ENCODE measurements around the gene FGGY. TPM values are rescaled to one million over a fixed set of nuclear protein-coding genes. Genes with fewer than 3 reads are reported as not detected.
"Not testable (repeated sequence)": the region's sequence is repeated elsewhere in the genome, so short reads cannot be mapped to it uniquely, and the experiment has no call there.

The FGGY gene
- total RNA-seq, 4 donors from 2014 or later = 24.9 to 35.9 (median 30.5) TPM

DNA sequence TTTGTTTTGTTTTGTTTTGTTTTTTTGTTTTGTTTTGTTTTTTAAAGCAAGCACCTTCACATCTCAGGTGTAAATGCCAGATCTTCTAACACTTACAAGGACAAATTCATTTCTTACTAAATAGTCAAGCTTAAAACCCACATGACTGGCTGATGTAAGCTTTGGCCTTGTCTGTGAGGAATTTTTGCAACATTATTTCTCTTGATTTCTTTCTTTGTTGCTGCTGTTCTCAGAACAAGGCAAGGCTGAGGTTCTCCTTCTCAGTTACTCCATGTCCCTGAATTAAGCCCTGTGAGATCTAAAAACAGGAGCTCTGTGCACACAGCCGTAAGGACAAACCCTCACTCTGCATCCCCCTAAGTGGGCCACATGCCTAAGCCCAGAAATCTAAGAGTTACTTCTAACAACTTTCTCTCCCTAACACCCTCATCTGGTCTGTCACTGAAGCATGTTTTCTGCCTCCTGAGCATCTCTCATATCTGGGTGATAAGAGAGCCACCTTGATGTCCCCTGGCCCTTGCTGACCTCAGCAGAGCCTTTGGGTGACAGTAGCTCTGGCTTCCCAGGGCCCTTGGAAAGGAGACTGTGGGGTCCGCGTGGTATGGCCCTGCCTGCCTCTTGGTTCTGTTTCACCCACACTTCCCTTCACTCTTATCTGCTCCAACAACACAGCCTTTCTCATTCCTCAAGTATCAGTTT, 436.7 kb downstream of the FGGY start:
- intact Hi-C loops (cut with DNase I; ENCODE audit: low total_unique reads) = no loop called here
- Histone ChIP-seq H3K27me3 (no peaks in the 10 kb centered on the region), H3K4me1 (peaks cover 25% of the 10 kb centered on the region in 2 donors), H3K36me3 (no peaks in the 10 kb centered on the region), H3K27ac (peak overlapping the region in 2 of 4 donors; percentile 20 to 32), H3K9me3 (no peaks in the 10 kb centered on the region), H3K4me3 (no peak overlapping the region)
- DNase-seq (no peak), ATAC-seq (no peak)
- TF ChIP-seq POLR2A (IDR thresholded peaks at IDR 0.05) = no peak
- TF ChIP-seq, protein P1, sequence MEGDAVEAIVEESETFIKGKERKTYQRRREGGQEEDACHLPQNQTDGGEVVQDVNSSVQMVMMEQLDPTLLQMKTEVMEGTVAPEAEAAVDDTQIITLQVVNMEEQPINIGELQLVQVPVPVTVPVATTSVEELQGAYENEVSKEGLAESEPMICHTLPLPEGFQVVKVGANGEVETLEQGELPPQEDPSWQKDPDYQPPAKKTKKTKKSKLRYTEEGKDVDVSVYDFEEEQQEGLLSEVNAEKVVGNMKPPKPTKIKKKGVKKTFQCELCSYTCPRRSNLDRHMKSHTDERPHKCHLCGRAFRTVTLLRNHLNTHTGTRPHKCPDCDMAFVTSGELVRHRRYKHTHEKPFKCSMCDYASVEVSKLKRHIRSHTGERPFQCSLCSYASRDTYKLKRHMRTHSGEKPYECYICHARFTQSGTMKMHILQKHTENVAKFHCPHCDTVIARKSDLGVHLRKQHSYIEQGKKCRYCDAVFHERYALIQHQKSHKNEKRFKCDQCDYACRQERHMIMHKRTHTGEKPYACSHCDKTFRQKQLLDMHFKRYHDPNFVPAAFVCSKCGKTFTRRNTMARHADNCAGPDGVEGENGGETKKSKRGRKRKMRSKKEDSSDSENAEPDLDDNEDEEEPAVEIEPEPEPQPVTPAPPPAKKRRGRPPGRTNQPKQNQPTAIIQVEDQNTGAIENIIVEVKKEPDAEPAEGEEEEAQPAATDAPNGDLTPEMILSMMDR (IDR thresholded peaks at IDR 0.05 in 4 of 5, conservative IDR thresholded peaks at IDR 0.05 in 1 of 5) = no peak
- in situ Hi-C loops (cut with MboI; ENCODE audit: low sequenced_read_pairs in 4 of 4) = no loop called here

DNA sequence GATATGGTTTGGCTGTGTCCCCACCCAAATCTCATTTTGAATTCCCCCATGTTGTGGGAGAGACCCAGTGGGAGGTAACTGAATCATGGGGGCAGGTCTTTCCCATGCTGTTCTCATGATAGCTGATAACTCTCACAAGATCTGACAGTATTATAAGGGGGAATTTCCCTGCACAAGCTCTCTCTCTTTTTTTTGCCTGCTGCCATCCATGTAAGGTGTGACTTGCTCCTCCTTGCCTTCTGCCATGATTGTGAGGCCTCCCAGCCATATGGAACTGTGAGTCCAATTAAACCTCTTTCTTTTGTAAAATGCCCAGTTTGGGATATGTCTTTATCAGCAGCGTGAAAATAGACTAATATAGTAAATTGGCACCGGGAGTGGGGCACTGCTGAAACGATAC, 439.0 kb downstream of the FGGY start:
- H3K4me3 ChIP-seq; H3K36me3 ChIP-seq; in situ Hi-C loops (cut with MboI; ENCODE audit: low sequenced_read_pairs in 4 of 4); H3K9me3 ChIP-seq; H3K27ac ChIP-seq; ATAC-seq; H3K27me3 ChIP-seq; intact Hi-C loops (cut with DNase I; ENCODE audit: low total_unique reads); DNase-seq: not testable (repeated sequence)
- H3K4me1 ChIP-seq = peaks cover 11% of the 10 kb centered on the region in 2 donors

DNA sequence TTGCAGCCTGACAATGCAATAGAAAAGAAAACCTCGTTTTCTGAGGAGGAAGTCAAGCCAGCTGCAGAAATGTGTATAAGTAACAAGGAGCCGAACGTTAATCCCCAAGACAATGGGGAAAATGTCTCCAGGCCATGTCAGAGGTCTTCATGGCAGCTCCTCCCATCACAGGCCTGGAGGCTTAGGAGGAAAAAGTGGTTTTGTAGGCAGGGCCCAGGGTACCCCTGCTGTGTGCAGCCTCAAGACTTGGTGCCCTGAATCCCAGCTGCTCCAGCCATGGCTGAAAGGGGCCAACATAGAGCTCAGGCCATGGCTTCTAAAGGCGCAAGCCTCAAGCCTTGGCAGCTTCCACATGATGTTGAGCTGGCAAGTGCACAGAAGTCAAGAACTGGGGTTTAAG, 439.9 kb downstream of the FGGY start:
- ATAC-seq (no peak), DNase-seq (no peak)
- Histone ChIP-seq H3K4me3 (no peak overlapping the region), H3K4me1 (peaks cover 2 to 3% of the 10 kb centered on the region in 2 donors), H3K9me3 (no peaks in the 10 kb centered on the region), H3K27ac (no peak overlapping the region), H3K27me3 (no peaks in the 10 kb centered on the region), H3K36me3 (no peaks in the 10 kb centered on the region)
- TF ChIP-seq, protein P1 (IDR thresholded peaks at IDR 0.05 in 4 of 5, conservative IDR thresholded peaks at IDR 0.05 in 1 of 5) = no peak
- no peak for TF ChIP-seq POLR2A (IDR thresholded peaks at IDR 0.05)
- intact Hi-C loops (cut with DNase I; ENCODE audit: low total_unique reads) (no loop called here), in situ Hi-C loops (cut with MboI; ENCODE audit: low sequenced_read_pairs in 4 of 4) (no loop called here)

DNA sequence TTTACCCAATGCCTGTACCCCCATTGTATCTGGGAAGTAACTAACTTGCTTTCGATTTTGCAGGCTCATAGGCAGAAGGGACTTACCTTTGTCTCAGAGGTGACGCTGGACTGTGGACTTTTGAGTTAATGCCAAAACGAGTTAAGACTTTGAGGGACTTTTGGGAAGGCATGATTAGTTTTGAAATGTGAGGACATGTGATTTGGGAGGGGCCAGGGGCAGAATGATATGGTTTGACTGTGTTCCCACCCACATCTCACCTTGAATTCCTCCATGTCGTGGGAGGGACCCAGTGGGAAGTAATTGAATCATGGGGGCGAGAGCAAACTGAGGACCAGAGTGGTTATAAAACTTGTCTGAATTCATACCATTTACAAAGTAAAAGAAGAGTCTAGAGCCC, 440.7 kb downstream of the FGGY start:
- intact Hi-C loops (cut with DNase I; ENCODE audit: low total_unique reads) (no loop called here), in situ Hi-C loops (cut with MboI; ENCODE audit: low sequenced_read_pairs in 4 of 4) (no loop called here)
- H3K27ac ChIP-seq = no peak overlapping the region
- ATAC-seq (no peak), DNase-seq (no peak)
- peaks cover 2 to 5% of the 10 kb centered on the region in 2 donors for H3K4me1 ChIP-seq
- no peaks in the 10 kb centered on the region for H3K9me3 ChIP-seq
- H3K36me3 ChIP-seq = no peaks in the 10 kb centered on the region
- TF ChIP-seq, protein P1 (IDR thresholded peaks at IDR 0.05 in 4 of 5, conservative IDR thresholded peaks at IDR 0.05 in 1 of 5) = no peak
- no peak for TF ChIP-seq POLR2A (IDR thresholded peaks at IDR 0.05)
- H3K4me3 ChIP-seq = no peak overlapping the region
- no peaks in the 10 kb centered on the region for H3K27me3 ChIP-seq

DNA sequence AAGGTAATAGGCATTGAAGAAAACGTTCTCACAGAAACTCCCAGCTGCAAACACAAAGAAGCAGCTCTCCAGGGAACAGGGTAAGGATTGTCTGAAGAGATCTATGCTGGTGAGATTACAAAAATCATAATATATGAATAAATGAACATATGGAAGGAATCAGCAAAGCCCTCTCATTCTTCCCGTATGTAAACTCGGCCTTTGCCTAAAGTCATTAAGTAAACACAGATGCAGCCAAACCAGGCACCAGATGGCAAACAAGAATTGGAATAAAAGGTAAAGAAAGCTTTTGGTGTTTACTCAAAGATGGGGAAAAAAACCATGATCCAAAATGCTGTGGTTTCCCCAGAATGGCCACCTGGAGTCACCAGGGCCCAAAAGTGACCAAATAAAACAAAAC, 441.3 kb downstream of the FGGY start:
- Histone ChIP-seq H3K36me3 (no peaks in the 10 kb centered on the region), H3K4me1 (peaks cover 6 to 10% of the 10 kb centered on the region in 2 donors), H3K9me3 (no peaks in the 10 kb centered on the region), H3K27me3 (no peaks in the 10 kb centered on the region), H3K4me3 (no peak overlapping the region), H3K27ac (no peak overlapping the region)
- DNase-seq (no peak), ATAC-seq (no peak)
- intact Hi-C loops (cut with DNase I; ENCODE audit: low total_unique reads) (no loop called here), in situ Hi-C loops (cut with MboI; ENCODE audit: low sequenced_read_pairs in 4 of 4) (no loop called here)
- TF ChIP-seq, protein P1 (IDR thresholded peaks at IDR 0.05 in 4 of 5, conservative IDR thresholded peaks at IDR 0.05 in 1 of 5) = no peak
- no peak for TF ChIP-seq POLR2A (IDR thresholded peaks at IDR 0.05)
